Stimulated activated CD4-positive, alpha-beta T cell treated with anti-CD3 and anti-CD28 coated beads, Interleukin-12 subunit alpha, Interleukin-12 subunit beta, amount 100 ng/mL, for 48 hours (primary cell): ENCODE measurements around the gene CORO7.

Source experiments
- DNase-seq, 3 donors: peaks; one replicate each; pipeline ENCODE4 v3.0.0-alpha.2; 2020; ENCODE audit warnings: low read depth in 2 of 3, low spot score in 1 of 3

CORO7 gene

DNA sequence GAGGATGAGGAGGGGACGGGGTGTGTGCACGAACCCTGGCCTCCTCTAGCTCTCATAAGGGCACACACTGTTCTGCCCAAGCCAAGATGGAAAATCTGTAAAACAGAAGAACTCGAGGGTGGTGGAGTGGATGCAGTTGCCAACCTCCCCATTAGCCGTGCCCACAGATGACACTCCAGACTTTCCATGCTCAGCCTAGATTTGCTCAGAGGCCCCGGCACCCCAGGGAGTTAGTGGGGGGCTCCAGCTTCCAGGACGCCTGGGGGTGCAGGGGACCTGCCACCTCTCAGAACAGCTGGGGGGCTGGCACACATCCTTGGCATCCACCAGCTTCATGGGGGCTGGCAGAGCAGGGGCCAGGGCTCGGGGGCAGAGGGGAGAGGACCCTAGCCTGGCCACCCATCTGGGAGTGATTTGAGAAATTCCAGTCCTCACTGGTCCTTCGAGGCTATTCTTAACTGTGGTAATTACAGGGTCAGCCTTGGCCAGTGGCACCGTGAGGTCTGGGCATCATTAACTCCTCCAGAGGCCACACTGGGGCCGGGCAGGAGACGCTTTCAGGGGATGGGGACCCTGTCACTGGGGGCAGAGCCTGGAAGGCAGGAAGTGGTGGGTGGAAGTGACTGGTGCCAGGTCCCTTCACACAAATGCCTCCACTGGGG, 30.5 kb downstream of the CORO7 start:
- no peak for DNase-seq

DNA sequence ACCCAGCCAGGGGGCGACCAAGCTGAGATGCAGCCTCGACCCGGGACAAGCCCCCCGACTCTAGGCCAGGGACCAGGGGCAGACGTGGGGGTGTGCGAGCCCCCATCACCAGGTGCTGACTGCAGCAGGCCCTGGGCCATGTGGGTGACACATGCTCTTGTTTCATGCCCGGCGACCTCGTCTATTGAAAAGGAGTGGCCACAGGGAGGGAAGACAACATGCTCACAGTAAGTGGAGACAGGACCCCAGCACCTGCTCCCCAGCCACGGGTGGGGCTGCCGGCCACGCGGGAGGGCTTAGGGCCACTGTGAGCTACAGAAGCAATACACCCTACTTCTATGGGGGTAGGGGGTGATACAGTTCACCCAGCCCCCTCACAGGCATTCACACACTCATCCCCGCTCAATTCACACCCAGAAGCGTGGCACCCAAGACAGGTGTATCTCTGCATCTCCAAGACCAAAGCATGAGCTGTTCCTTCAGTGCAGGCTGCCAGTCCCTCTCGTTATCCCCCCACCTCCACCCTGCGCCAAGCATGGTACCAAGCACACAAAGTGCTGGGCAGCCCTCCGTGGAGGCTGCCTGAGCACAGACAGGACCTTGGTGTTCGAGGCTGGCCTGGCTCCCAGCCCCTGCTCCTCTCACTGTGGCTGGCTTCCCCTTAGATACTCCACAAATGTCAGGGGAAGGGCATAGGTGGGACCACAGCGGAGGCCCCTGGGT, 31.2 kb downstream of the CORO7 start:
- no peak for DNase-seq

DNA sequence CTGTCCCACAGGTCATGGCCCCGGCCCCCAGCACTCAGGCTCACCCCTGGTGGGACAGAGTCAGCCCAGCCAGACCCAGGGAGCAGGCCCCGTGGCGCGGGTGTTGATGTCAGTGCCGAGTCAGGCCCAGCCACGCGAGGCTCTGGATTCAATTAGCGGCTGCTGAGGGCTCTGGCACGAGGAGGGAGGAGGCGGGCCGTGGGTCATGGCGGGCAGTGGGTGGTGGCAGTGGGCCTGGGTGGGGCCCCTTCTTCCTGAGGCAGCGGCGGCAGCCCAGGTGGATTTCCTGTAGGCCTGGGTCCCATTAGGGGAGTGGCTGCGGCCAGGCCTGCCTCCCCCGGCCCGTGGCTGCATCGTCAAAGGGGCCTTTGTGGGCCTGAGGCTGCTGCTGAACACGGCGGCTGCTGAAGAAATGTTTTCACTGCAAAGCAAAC, 31.9 kb downstream of the CORO7 start:
- DNase-seq: no peak

- DNase-seq: no peak
Measured at GRCh38 chr16:4383591-4384444, 32.6 kb downstream of the CORO7 start.

- no peak for DNase-seq
Measured at GRCh38 chr16:4382795-4383357, 33.5 kb downstream of the CORO7 start.

- no peak for DNase-seq
Measured at GRCh38 chr16:4381935-4382794, 34.2 kb downstream of the CORO7 start.

GRCh38 chr16:4381072-4381934, 35.1 kb downstream of the CORO7 start:
- no peak for DNase-seq

- DNase-seq: no peak
Measured at GRCh38 chr16:4380119-4381063, 36.0 kb downstream of the CORO7 start.

DNA sequence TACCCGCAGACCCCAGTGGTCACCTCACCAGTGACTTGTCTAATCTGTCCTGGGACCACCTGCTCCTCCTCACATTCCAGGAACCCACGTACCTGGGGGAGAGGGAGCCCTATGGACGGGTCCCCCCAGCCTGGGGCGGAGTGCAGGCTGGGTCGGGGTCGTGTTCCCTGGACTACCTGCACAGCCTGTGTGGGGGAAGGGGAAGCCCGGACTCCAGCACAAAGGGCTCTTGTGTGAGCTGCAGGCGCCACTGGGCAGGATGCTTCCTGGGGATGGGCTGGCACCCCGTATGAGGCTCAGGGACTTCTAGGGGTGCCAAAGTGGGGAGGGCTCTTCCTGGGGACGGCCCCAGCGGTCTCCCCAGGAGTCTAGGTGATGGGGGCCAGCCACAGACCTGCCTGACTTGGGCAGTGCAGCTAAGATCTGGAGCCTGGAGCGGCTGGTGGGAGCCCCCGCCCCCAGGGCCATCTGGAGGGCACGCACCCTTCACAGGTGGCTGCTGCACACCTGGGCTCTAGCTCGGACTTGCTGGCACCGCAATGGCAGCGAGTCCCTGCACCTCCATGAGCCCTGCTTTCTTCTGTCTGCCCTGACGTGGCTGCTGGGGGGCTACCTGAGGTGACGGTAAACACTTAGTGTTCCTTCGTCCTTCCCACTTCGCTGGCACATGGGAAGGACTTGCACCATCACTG, 37.3 kb downstream of the CORO7 start:
- no peak for DNase-seq

DNA sequence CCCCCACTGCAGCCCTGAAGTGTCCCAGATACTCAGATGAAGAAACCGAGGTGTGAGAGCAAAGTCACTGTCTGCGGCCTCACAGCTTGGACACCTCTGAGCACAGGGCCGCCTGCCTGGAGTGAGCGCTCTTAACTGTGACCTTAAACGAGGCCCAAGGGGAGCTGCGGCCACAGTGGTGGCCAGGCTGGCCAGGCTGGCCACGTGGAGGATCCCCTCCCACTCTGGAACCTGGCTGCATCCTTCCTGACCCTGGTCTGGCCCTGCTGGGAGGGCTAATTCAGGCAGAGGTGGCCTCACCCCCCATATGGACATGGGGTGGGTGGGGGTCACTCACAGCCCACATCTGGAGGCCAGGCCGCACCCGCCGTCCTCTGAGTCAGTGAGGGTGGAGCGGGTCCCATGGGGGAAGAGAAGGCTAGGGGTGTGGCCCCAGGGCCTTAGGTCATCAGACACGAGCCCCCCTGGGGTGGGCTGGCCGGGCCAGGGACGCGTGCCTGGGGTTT, 38.2 kb downstream of the CORO7 start:
- no peak for DNase-seq

DNA sequence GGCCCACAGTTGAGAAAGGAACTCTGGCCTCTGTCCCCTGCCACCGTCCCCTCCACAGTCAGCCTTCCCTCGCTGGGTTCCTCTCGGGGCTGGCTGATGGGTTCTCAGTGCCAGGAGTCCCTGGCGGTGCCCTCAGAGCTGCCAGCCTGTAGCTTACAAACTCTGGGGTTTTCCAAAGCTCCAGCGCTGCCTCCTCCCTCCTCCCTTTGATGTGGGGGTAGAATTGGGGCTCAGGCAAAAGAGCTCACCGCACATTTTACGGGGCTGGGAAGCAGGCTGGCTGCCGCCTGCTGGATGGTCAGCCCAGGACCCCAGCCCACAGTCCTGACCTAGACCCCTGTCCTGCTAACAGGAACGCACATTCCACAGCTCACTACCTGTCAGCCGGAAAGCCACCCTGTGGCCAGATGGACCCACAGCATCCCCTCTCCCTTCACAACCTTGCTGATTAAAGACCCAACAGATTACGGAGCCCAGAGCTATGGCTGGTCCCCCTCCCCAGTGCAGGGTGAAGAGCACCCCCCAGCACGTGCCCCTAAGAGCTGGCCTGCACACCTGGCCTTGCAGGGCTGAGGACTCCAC, 38.7 kb downstream of the CORO7 start:
- no peak for DNase-seq

DNA sequence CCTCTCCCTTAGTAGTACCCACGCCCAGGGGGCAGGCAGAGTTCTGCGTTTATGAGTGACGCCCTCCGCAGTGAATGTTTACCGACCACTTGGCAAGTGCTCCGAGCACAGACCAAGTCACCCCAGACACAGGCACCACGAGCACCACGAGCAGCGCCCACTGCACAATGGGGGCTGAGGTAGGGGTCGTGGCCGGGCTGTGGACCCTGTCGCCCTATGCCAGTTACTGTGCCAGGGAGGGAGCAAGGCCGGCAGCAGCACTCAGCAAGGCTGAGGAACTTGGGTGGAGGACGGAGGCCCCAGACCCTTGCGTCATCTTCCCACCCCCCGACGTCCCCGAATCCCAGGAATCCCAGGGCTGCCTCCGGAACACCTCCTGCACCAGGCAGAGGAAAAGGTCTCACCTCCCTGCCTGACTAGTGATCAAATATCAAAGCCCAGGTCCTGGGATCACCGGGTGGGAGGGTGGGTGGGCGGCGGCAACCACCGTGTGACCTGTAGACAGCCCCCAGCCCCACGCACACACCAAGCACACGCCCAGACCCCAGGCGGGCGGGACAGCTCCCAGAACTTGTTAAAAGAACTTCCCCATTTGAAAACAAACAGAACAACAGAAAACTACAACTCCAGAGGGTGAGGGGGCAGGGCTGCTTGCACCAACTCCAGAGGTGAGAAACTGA, 39.4 kb downstream of the CORO7 start:
- DNase-seq: no peak

GRCh38 chr16:4376126-4376892, 40.1 kb downstream of the CORO7 start:
- DNase-seq: no peak

DNA sequence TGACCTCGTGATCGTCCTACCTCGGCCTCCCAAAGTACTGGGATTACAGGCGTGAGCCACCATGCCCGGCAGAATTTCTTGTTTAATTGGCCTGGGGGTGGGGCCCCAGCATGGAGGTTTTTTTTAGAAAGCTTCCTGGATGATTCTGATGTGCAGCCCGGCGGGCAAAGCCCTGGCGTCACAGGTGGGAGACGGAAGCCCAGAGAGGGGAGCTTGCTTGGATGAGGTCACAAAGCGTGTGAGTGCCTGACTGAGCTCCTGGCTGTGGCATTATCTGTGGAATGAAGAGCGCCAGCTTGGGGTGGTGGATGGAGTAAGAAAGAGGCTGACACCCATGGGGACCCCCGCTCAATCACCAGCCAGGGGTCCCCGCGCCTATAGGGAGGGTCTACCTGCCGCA, 40.7 kb downstream of the CORO7 start:
- DNase-seq: no peak

DNA sequence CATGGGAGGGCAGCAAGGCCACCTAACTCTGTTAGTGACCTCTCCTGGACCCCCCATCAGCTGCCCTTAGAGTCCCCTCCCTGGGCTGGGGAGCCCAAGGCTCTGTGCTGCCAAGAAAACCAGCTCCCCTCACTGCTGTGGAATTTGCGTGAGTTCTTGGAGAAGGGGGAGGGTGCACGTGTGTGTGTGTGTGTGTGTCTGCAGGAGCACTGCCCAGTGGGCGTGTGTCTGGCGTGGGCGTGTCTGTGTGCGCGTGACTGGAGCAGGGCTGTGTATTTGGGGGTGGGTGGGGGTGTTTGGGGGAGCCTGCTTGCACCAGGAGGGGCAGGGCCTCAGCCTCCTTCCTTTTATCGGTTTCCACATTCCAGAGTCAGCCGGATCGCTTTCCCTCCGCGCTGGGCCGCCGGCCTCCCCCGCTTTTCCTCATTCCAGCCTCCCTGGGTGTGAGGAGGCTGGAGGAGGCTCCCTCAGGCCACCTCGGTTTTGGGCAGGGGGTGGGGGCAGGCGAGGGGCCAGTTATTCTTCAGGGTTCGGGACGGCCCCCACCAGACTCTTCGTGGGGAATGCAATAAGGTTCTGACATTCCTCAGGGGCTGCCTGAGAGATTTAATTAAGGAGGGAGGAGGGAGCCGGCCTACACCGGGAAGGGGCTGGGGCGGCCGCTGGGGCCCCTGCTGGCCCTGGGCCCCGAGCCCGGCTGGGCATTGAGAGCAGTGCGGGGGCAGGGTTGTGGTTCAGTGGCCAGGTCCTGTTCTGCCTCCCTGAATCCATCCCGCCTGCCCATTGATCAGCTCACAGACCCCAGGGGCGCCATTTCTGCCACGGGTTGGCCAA, 42.3 kb downstream of the CORO7 start:
- no peak for DNase-seq
